Dendritic cell treated with granulocyte-macrophage colony-stimulating factor and Interleukin-4, amounts not matched to agents 40 ng/mL and 50 ng/mL, for 4 days (primary cell): ENCODE data around the gene DCST2.
A peak's percentile ranks its signal among the peaks of the same experiment; 100 is the strongest.
"Not testable (repeated sequence)": the region's sequence is repeated elsewhere in the genome, so short reads cannot be mapped to it uniquely, and the experiment has no call there.

ENCODE experiments used
- H3K27ac Mint-ChIP-seq: one replicate; pipeline ENCODE4 v1.8.0; 2022; ENCODE audit warnings: mild to moderate bottlenecking, mixed read lengths
- H3K27me3 Mint-ChIP-seq: one replicate; pipeline ENCODE4 v1.8.0; 2022; ENCODE audit warnings: mild to moderate bottlenecking, mixed read lengths
- H3K36me3 Mint-ChIP-seq: one replicate; pipeline ENCODE4 v1.8.0; 2022; ENCODE audit warnings: low read depth, mixed read lengths
- H3K4me1 Mint-ChIP-seq: one replicate; pipeline ENCODE4 v1.8.0; 2022; ENCODE audit warnings: low read depth, mixed read lengths
- H3K4me3 Mint-ChIP-seq: one replicate; pipeline ENCODE4 v1.8.0; 2022; ENCODE audit warnings: mild to moderate bottlenecking, moderate library complexity, mixed read lengths
- H3K9me3 Mint-ChIP-seq: one replicate; pipeline ENCODE4 v1.8.0; 2022; ENCODE audit warnings: mixed read lengths
- intact Hi-C: fragments of 100-400 bp; cut with micrococcal nuclease; formaldehyde crosslinking; loops from one replicate; pipeline ENCODE4 v1.15.0; 2022

DCST2 gene

DNA sequence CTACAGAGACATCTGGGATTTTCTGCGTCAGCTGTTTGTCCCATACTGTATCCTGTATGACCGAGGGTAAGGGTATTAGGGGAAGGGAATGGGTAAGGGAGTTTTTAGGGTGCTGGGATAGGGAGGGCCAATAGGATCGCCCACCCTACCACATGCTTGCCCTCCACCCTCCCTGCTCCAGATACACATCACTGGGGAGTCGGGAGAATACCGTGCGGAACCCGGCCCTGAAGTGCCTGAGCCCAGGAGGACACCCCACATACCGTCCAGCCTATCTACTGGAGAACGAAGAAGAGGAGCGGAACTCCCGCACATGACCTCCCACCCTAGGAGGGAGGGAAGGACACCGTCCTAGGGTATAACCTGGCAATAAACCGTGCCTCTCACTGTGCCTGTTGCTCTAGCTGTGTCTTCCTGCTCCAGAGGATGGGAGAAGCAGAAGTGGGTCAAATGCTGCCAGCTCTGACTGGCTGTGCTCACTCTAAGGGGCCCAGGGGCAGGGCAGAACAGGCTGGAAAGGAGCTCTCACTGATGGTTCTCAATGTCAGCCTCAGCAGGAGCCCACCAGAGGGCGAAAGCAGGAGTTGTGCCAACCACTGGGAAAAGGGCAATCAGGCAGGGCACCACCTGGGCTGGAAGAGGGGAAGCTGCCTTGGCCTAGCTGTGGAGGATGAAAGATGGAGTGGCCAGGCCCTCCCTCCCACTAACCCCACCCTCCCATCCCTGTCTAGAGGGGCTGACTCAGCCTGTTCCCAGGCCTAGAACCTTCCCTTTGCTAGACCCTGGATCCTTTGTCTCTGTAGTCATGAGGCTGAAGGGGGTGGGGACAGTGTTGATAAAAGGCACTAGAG, 40.6 kb downstream of the DCST2 start:
- Mint-ChIP-seq H3K9me3 (no peaks in the 10 kb centered on the region), H3K4me3 (no peak overlapping the region)

DNA sequence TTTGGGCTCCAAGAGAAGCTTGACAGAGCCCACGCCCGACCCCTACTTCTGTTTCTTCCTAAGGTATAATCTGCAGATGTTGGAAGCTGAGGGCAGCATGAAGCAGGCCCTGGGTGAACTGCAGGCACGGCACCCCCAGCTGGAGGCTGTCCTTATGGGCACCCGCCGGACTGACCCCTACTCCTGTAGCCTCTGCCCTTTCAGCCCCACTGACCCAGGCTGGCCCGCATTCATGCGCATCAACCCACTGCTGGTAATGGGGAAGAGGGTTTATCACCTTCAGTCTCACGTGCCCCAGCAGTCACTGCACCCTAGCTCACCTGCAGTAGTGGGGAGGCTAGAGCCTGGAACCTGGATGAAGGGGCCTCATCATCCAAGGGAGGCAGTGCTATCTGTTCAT, 43.3 kb downstream of the DCST2 start:
- H3K36me3 Mint-ChIP-seq = peaks cover 72% of the 10 kb centered on the region
- no peaks in the 10 kb centered on the region for H3K27me3 Mint-ChIP-seq
- peaks cover 54% of the 10 kb centered on the region for H3K4me1 Mint-ChIP-seq
- H3K9me3 Mint-ChIP-seq = no peaks in the 10 kb centered on the region
- intact Hi-C loops = no loop called here
- H3K4me3 Mint-ChIP-seq = no peak overlapping the region
- no peak overlapping the region for H3K27ac Mint-ChIP-seq

More for the DNA sequence above, 40.6 kb downstream of the DCST2 start:
- Mint-ChIP-seq H3K27me3 (no peaks in the 10 kb centered on the region), H3K36me3 (peaks cover 45% of the 10 kb centered on the region), H3K4me1 (peaks cover 69% of the 10 kb centered on the region), H3K27ac (peak overlapping the region; percentile 39)
- intact Hi-C loops = no loop called here

DNA sequence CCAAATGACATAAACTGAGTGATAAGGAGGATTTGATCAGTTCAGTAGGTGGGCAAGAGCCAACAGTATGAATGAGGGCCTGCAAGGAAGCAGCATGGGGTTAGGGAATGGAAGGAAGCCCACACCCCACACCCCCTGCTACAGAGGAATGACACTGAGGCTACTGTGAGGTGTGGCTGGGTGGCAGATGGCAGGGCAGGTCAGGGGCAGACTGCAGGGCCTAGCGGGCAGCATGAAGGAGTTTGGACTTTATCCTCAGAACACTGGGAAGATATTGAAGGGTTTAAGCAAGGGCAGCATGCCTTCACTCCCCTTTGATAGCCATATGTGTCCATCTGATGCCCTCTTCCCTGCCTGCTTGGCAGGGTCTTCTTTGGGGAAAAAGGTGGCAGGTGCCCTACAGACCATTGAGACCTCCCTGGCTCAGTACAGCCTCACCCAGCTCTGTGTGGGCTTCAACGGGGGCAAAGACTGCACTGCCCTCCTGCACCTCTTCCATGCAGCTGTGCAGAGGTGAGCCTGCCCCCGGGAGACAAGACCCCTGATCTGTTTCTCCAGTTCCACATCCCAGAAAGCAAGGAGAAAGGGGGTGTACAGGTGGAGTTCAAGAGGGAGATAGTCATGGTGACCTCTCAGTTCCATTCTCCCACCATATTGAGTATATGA, 44.3 kb downstream of the DCST2 start:
- intact Hi-C loops = no loop called here
- H3K36me3 Mint-ChIP-seq = peaks cover 74% of the 10 kb centered on the region
- H3K4me1 Mint-ChIP-seq = peaks cover 45% of the 10 kb centered on the region
- no peak overlapping the region for H3K4me3 Mint-ChIP-seq
- no peaks in the 10 kb centered on the region for H3K27me3 Mint-ChIP-seq
- no peaks in the 10 kb centered on the region for H3K9me3 Mint-ChIP-seq
- H3K27ac Mint-ChIP-seq = no peak overlapping the region

DNA sequence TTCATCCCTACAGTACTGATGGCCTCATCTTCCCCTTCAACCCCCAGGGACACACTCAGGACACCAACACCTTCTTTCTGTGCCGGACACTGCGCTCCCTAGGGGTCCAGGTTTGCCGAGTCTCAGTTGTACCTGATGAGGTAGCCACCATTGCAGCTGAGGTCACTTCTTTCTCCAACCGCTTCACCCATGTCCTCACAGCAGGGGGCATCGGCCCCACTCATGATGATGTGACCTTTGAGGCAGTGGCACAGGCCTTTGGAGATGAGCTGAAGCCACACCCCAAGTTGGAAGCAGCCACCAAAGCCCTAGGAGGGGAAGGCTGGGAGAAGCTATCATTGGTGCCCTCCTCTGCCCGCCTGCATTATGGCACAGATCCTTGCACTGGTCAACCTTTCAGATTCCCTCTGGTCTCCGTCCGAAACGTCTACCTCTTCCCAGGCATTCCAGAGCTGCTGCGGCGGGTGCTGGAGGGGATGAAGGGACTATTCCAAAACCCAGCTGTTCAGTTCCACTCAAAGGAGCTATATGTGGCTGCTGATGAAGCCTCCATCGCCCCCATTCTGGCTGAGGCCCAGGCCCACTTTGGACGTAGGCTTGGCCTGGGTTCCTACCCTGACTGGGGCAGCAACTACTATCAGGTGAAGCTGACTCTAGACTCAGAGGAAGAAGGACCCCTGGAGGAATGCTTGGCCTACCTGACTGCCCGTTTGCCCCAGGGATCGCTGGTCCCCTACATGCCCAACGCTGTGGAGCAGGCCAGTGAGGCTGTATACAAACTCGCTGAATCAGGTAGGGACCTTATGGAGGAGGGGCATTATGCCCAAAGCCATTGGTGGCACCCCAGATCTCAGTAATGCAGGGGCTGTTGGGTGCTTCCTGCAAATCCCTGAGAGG, 45.3 kb downstream of the DCST2 start:
- H3K9me3 Mint-ChIP-seq = no peaks in the 10 kb centered on the region
- intact Hi-C loops = no loop called here
- H3K27me3 Mint-ChIP-seq = no peaks in the 10 kb centered on the region
- peaks cover 39% of the 10 kb centered on the region for H3K4me1 Mint-ChIP-seq
- no peak overlapping the region for H3K4me3 Mint-ChIP-seq
- H3K27ac Mint-ChIP-seq = no peak overlapping the region
- peaks cover 74% of the 10 kb centered on the region for H3K36me3 Mint-ChIP-seq

DNA sequence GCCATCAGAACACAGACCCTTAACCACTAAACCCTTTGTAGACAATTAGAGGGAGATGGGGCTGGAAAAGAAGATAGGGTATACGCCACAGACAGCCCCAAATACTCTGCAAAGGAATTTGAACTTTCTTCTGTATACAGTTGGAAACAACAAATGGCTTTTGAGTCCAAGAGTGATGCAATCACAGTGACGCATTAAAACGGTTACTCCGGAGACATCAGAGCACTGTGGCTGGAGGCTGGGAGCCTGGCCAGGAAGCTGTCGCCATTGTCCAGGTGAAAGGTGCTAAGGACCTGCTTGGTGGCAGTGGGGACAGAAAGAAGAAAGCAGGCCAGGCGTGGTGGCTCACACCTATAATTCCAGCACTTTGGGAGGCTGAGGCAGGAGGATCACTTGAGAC, 46.3 kb downstream of the DCST2 start:
- Mint-ChIP-seq H3K4me3 (no peak overlapping the region), H3K9me3 (no peaks in the 10 kb centered on the region), H3K4me1 (peaks cover 29% of the 10 kb centered on the region), H3K27me3 (no peaks in the 10 kb centered on the region), H3K27ac (no peak overlapping the region), H3K36me3 (peaks cover 64% of the 10 kb centered on the region)
- intact Hi-C loops = no loop called here

DNA sequence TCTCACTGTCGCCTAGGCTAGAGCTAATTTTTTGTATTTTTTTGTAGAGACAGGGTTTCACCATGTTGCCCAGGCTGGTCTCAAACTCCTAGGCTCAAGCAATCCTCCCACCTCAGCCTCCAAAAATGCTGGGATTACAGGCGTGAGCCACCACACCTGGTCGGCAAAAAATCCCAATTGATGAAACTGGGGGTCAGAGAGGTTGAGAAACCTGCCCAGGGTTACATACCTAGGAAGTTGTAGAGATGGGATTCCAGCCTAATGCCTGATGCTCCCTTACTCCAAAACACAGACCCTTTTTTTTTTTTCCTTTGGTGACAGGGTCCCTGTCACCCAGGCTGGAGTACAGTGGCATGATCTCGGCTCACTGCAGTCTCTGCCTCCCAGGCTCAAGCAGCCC, 46.8 kb downstream of the DCST2 start:
- H3K4me3 Mint-ChIP-seq, H3K9me3 Mint-ChIP-seq, intact Hi-C loops, H3K27ac Mint-ChIP-seq, H3K27me3 Mint-ChIP-seq: not testable (repeated sequence)
- peaks cover 27% of the 10 kb centered on the region for H3K4me1 Mint-ChIP-seq
- H3K36me3 Mint-ChIP-seq = peaks cover 61% of the 10 kb centered on the region

DNA sequence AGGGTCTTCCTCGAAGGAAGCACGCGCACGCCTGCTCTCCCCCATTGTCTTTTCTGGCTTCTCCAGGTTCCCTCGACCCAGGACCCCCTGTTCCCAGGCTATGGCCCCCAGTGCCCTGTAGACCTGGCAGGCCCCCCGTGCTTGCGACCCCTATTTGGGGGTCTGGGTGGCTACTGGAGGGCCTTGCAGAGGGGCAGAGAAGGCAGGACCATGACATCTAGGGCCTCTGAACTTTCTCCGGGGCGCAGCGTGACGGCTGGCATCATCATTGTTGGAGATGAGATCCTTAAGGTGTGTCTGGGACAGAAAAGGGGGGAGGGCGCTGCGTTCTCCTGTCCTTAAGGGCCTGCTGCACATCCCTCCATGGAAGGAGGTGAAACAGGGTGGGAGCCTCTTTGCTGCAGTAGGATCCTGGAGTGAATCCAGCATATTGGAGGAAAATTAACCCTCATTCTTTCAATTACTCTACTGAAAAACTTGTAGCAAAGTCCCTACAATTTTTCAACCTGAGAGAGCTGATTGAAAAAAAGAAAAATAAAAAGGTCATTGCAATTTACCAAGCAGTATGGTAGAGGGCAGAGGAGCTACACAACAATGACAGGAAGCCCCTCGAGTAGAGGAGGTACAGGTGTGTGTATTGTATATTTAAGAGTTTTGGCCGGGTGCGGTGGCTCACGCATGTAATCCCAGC, 49.7 kb downstream of the DCST2 start:
- intact Hi-C loops = loop anchor here (1.0 to 2.0 kb wide), 2 partner anchors 9 to 15 kb away; no protein-coding TSS in a partner anchor
- Mint-ChIP-seq H3K36me3 (peaks cover 45% of the 10 kb centered on the region), H3K27ac (no peak overlapping the region), H3K9me3 (no peaks in the 10 kb centered on the region), H3K4me3 (no peak overlapping the region), H3K4me1 (peaks cover 18% of the 10 kb centered on the region), H3K27me3 (no peaks in the 10 kb centered on the region)

DNA sequence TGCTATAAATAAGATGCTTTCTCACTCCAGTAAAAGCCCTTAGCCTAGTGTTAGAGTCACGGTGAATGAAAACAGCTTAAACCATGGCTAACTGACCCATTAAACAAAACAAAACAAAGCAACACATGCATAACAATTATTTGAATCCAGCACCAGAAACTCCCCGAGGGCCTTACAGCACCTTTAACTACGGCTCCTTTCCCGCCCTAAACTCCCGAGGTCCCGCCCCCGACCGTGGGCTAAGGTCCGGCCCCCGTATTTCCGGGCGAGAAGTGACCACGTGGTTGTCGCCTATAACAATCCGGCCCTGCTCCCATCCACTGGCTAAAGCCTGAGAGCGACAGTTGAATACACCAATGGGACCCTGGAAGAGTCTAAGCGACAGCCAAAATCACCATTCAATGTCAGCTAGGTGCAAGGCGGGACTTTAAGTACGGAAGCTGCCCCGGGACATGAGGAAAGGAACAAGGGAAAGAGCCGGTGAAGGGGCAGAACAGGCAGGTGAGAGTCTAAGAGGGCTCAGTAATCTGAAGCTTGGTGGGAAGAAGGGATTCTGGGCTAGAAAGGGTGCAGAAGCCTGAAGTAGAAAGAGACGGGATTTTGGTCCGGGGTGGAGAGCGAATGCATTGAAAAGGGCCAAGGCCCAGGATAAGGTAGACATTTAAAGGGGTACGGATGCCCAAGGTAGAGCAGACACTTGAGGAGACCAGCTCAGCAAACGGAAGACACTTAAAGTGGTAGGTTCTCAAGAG, 50.5 kb downstream of the DCST2 start, which contains the start of gene FLAD1:
FLAD1 (plus strand) TSS at position 448 of the 752 bp plus-strand sequence. CDS start 351 bp downstream, outside the sequence.
- Mint-ChIP-seq H3K4me1 (peaks cover 10% of the 10 kb centered on the region), H3K36me3 (peaks cover 36% of the 10 kb centered on the region), H3K27me3 (no peaks in the 10 kb centered on the region), H3K9me3 (no peaks in the 10 kb centered on the region), H3K27ac (no peak within 1 kb of the TSS), H3K4me3 (no peak within 1 kb of the TSS)
- intact Hi-C loops = loop anchor here (1.0 to 2.0 kb wide), 2 partner anchors 8 to 16 kb away; no protein-coding TSS in a partner anchor

DNA sequence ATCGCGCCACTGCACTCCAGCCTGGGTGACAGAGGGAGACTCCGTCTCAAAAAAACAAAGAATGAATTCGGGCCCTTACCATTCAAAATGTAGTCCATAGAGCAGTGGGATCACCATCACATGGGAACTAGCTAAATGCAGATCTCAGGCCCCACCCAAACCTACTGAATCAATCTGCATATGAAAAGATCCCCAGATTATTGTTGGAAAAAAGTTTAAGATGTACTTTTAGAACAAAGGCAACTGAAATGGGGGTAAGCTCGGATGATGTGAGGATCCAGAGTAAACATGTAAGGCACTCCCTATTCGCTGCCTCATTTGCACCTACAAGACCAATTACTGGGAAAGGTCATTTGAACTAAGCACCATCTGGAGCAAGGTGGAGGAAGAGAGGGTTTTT, 51.2 kb downstream of the DCST2 start:
- no peaks in the 10 kb centered on the region for H3K9me3 Mint-ChIP-seq
- H3K4me1 Mint-ChIP-seq = peaks cover 6% of the 10 kb centered on the region
- H3K27me3 Mint-ChIP-seq = no peaks in the 10 kb centered on the region
- no peak overlapping the region for H3K4me3 Mint-ChIP-seq
- no peak overlapping the region for H3K27ac Mint-ChIP-seq
- intact Hi-C loops = loop anchor here (2.0 kb wide), 1 partner anchor 16 kb away; no protein-coding TSS in a partner anchor
- H3K36me3 Mint-ChIP-seq = peaks cover 29% of the 10 kb centered on the region

DNA sequence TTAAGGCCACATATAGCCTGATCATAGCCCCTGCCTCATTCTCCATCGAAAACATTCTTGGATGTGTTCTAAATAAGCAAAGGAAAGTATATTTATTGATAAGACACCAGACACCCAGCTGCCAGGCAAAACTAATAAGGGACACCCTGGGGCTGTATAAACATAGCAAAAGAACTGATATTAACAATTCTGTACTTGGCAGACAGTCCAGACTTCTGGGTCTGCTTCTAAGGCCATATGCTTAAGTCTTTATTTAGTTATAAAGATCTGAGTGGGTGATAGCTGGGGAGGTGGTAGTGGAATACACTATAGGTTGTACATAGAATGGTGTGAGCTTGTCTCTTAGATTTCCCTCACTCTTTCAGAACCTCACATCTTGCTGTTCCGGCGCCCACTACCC, 55.2 kb downstream of the DCST2 start:
- H3K9me3 Mint-ChIP-seq = no peaks in the 10 kb centered on the region
- intact Hi-C loops = no loop called here
- no peaks in the 10 kb centered on the region for H3K4me1 Mint-ChIP-seq
- H3K27me3 Mint-ChIP-seq = no peaks in the 10 kb centered on the region
- no peak overlapping the region for H3K4me3 Mint-ChIP-seq
- no peak overlapping the region for H3K27ac Mint-ChIP-seq
- H3K36me3 Mint-ChIP-seq = peaks cover 7% of the 10 kb centered on the region

DNA sequence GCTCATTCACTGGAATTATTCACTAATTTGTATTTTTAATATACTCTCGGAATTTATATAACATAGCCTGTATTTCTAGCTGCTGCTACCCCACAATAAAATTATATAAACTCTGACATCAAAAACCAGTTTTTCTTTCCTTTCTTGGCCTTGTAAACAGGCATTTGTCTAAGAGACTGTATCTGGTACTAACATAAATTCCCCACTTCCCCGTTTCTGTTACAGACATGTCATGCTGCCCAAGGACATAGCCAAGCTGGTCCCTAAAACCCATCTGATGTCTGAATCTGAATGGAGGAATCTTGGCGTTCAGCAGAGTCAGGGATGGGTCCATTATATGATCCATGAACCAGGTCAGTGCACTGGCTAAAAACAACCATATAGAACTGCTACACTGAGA, 55.8 kb downstream of the DCST2 start:
- H3K4me1 Mint-ChIP-seq, H3K27me3 Mint-ChIP-seq, H3K9me3 Mint-ChIP-seq, H3K4me3 Mint-ChIP-seq, H3K36me3 Mint-ChIP-seq, intact Hi-C loops, H3K27ac Mint-ChIP-seq: not testable (repeated sequence)

DNA sequence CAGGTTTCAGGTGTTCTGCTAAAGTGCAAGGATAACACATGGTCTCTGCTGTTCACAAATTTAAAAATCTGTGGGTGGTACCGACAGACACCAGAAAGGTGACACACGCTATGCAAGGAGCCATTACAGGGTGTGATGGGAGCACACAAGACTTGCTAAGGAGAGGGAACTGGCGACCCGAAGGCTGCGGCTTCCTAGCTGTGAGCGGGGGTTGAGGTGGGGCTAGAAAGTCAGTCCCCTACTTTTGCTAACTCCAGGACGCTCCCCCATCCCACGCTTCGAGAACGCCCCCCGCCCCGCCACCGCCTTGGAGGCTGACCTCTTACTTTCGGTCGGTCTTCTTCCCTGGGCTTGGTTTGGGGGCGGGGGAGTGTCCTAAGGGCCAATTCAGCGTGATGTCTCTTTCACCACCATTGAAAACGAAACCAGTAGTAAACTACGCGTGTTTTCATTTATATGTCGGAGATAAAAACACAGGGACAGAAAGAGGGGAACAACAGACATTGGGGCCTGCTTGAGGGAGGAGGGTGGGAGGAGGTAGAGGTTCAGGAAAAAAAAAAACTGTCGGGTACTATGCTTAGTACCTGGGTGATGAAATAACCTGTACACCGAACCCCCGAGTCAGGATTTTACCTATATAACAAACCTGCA, 58.0 kb downstream of the DCST2 start:
- Mint-ChIP-seq H3K4me1 (no peaks in the 10 kb centered on the region), H3K36me3 (peaks cover 25% of the 10 kb centered on the region), H3K4me3 (no peak overlapping the region), H3K9me3 (no peaks in the 10 kb centered on the region), H3K27ac (no peak overlapping the region), H3K27me3 (no peaks in the 10 kb centered on the region)
- intact Hi-C loops = loop anchor here (1.0 kb wide), 1 partner anchor 8 kb away; the partner anchor contains the start of gene FLAD1
